HepG2 (cell line): ENCODE results near the gene PDK2. TPM values are rescaled to one million over a fixed set of nuclear protein-coding genes. Genes with fewer than 3 reads are reported as not detected.

ENCODE experiments used
- ATF6 ChIP-seq: sonication (generic); formaldehyde crosslinking; conservative IDR thresholded peaks from 2 replicates; pipeline ENCODE4 v1.4.0; 2020; ENCODE audit warnings: missing genetic modification reagents
- CENPX ChIP-seq: sonication (generic); formaldehyde crosslinking; IDR thresholded peaks from 2 replicates; pipeline ENCODE4 v1.9.0; 2021; ENCODE audit warnings: mild to moderate bottlenecking, missing genetic modification reagents, moderate library complexity
- GLMP ChIP-seq: sonication (generic); formaldehyde crosslinking; IDR thresholded peaks from 2 replicates; pipeline ENCODE4 v1.9.0; 2021; ENCODE audit warnings: missing genetic modification reagents, mild to moderate bottlenecking, borderline replicate concordance
- HINFP ChIP-seq: sonication (generic); formaldehyde crosslinking; IDR thresholded peaks from 2 replicates; pipeline ENCODE4 v1.4.0; 2020; ENCODE audit warnings: low read depth, mild to moderate bottlenecking, missing genetic modification reagents
- HNRNPH1 ChIP-seq: fragments of 200-400 bp; formaldehyde crosslinking; optimal IDR thresholded peaks from 2 replicates; pipeline ENCODE3; 2017; ENCODE audit warnings: mild to moderate bottlenecking, low read depth, low read length
- HOXA3 ChIP-seq: sonication (generic); formaldehyde crosslinking; IDR thresholded peaks from 2 replicates; pipeline ENCODE4 v1.5.0; 2020; ENCODE audit warnings: missing genetic modification reagents
- NFRKB ChIP-seq: fragments of 450-650 bp; IDR thresholded peaks from 2 replicates; pipeline ENCODE4 v1.6.1; 2017
- RAD51 ChIP-seq: fragments of 450-650 bp; IDR thresholded peaks from 2 replicates; pipeline ENCODE4 v1.6.1; 2016; ENCODE audit warnings: borderline replicate concordance
- RBAK ChIP-seq: sonication (generic); formaldehyde crosslinking; IDR thresholded peaks from 2 replicates; pipeline ENCODE4 v1.5.1; 2020; ENCODE audit warnings: mild to moderate bottlenecking, missing genetic modification reagents
- RERE ChIP-seq: IDR thresholded peaks from 2 replicates; pipeline ENCODE4 v1.6.1; 2016; ENCODE audit warnings: low read depth, missing genetic modification reagents, missing compliant biosample characterization
- TBX3 ChIP-seq: fragments of 450-650 bp; IDR thresholded peaks from 2 replicates; pipeline ENCODE4 v1.6.1; 2017; ENCODE audit warnings: antibody characterized with exemption, mild to moderate bottlenecking, inconsistent platforms, borderline replicate concordance
- YEATS4 ChIP-seq: sonication (generic); formaldehyde crosslinking; IDR thresholded peaks from 2 replicates; pipeline ENCODE4 v1.4.0; 2020; ENCODE audit warnings: missing genetic modification reagents, borderline replicate concordance
- ZBTB3 ChIP-seq: sonication (generic); formaldehyde crosslinking; IDR thresholded peaks from 2 replicates; pipeline ENCODE4 v1.4.0; 2020; ENCODE audit warnings: low read depth, mild to moderate bottlenecking, moderate library complexity, missing genetic modification reagents, borderline replicate concordance
- ZBTB42 ChIP-seq: sonication (generic); formaldehyde crosslinking; IDR thresholded peaks from 2 replicates; pipeline ENCODE4 v1.5.0; 2020; ENCODE audit warnings: mild to moderate bottlenecking, missing genetic modification reagents
- ZNF343 ChIP-seq: sonication (generic); formaldehyde crosslinking; IDR thresholded peaks from 2 replicates; pipeline ENCODE4 v1.4.0; 2020; ENCODE audit warnings: mild to moderate bottlenecking, missing genetic modification reagents
- ZNF513 ChIP-seq: sonication (generic); formaldehyde crosslinking; conservative IDR thresholded peaks from 2 replicates; pipeline ENCODE4 v1.5.0; 2020; ENCODE audit warnings: missing genetic modification reagents
- ZNF839 ChIP-seq: sonication (generic); formaldehyde crosslinking; IDR thresholded peaks from 2 replicates; pipeline ENCODE4 v1.4.0; 2020; ENCODE audit warnings: missing genetic modification reagents, mild to moderate bottlenecking, borderline replicate concordance
- ZSCAN22 ChIP-seq: sonication (generic); formaldehyde crosslinking; IDR thresholded peaks from 2 replicates; pipeline ENCODE4 v1.4.0; 2020; ENCODE audit warnings: mild to moderate bottlenecking, missing genetic modification reagents
- polyA plus RNA-seq, 8 experiments: library from polyadenylated mRNA; depleted of rRNA in 3 of 8; stranded (reverse) in 7 of 8; unstranded in 1 of 8; fragments of >200 nt; fragmentation: Illumina TruSeq in 4 of 8; extraction: Trizol in 4 of 8; gene quantifications; 2 replicates each; pipeline versions ENCODE4 v1.2.1 to v1.2.3, GENCODE V29; 2011 to 2016; ENCODE audit warnings: low read depth in 4 of 8, missing spikeins in 1 of 8, mixed read lengths in 1 of 8; ENCODE audit not compliant: insufficient read depth in 1 of 8
- total RNA-seq, 5 experiments: library from RNA; depleted of rRNA; stranded (reverse); fragments of >200 nt; fragmentation: Illumina TruSeq; extraction: Trizol; gene quantifications; 2 replicates each; pipeline ENCODE4 v1.2.3, GENCODE V29; 2016; ENCODE audit warnings: low read depth in 1 of 5

PDK2 gene
- total and polyA plus RNA-seq, 2 of the 13 experiments (the other 11 are each of a cell fraction or from before 2014, with no cell fraction given): 18.5 to 59.7 TPM

GRCh38 chr17:50087246-50087911 lies 7.8 kb upstream of the PDK2 start (continued):
- TF ChIP-seq ATF6 (CRISPR knock-in tag) (no peak), ZSCAN22 (CRISPR knock-in tag) (no peak), ZNF513 (no peak), CENPX (no peak), HINFP (CRISPR knock-in tag) (no peak), TBX3 (no peak), ZNF343 (no peak), HNRNPH1 (no peak), ZBTB3 (no peak), HOXA3 (no peak; the same call in 1 of the 2 replicates), ZNF839 (CRISPR knock-in tag) (no peak), ZBTB42 (CRISPR knock-in tag) (no peak), RBAK (no peak), RERE (CRISPR knock-in tag) (no peak), GLMP (CRISPR knock-in tag) (no peak), NFRKB (no peak), YEATS4 (CRISPR knock-in tag) (no peak), RAD51 (no peak)
